BLaER1 treated with 17β-estradiol and CSF1 and Interleukin-3, amounts not matched to agents 10 nM and 100 nM (cell line): ENCODE measurements around the gene TYW5.
"Not testable (repeated sequence)": the region's sequence is repeated elsewhere in the genome, so short reads cannot be mapped to it uniquely, and the experiment has no call there.

Source experiments
- H3K27ac ChIP-seq, 11 experiments: shearing (Covaris generic); formaldehyde crosslinking; 2 replicates each; pipeline ENCODE4 v1.8.1; 2022
- H3K27me3 ChIP-seq, 11 experiments: shearing (Covaris generic); formaldehyde crosslinking; 2 replicates each; pipeline ENCODE4 v1.8.1; 2022
- H3K36me3 ChIP-seq, 11 experiments: shearing (Covaris generic); formaldehyde crosslinking; 2 replicates each; pipeline ENCODE4 v1.8.1; 2022
- H3K4me1 ChIP-seq, 10 experiments: shearing (Covaris generic); formaldehyde crosslinking; 2 replicates each; pipeline ENCODE4 v1.8.1; 2022
- H3K4me2 ChIP-seq, 11 experiments: shearing (Covaris generic); formaldehyde crosslinking; 2 replicates each; pipeline ENCODE4 v1.8.1; 2022
- H3K4me3 ChIP-seq, 10 experiments: shearing (Covaris generic); formaldehyde crosslinking; 2 replicates each; pipeline ENCODE4 v1.8.1; 2022
- H3K9ac ChIP-seq, 11 experiments: shearing (Covaris generic); formaldehyde crosslinking; 2 replicates each; pipeline ENCODE4 v1.8.1; 2022
- H3K9me3 ChIP-seq, 11 experiments: shearing (Covaris generic); formaldehyde crosslinking; replicated peaks in 1 of 11; 2 replicates each; pipeline ENCODE4 v1.8.1; 2022
- H4K20me1 ChIP-seq, 11 experiments: shearing (Covaris generic); formaldehyde crosslinking; 2 replicates each; pipeline ENCODE4 v1.8.1; 2022
- Cebpa-rat ChIP-seq, 11 experiments: shearing (Covaris generic); IDR thresholded peaks; 2 replicates each; pipeline ENCODE4 v1.8.1; 2022

TYW5 gene

GRCh38 chr2:199922856-199923255, 32.4 kb downstream of the TYW5 start:
- Histone ChIP-seq H3K27ac (no peak overlapping the region), H3K4me2 (peak overlapping the region in 1 of 11 experiments; percentile 11; a peak in 1 of 22 replicates), H3K4me3 (no peak overlapping the region), H3K9me3 (peaks cover 1 to 17% (median 9%) of the 10 kb centered on the region in 11 experiments; a peak in 21 of 22 replicates), H3K36me3 (peaks cover 32 to 83% (median 62%) of the 10 kb centered on the region in 11 experiments), H3K9ac (no peak overlapping the region), H3K4me1 (peaks cover 0 to 7% (median 0%) of the 10 kb centered on the region in 10 experiments; a peak in 1 of 20 replicates), H3K27me3 (no peaks in the 10 kb centered on the region), H4K20me1 (peaks cover 18 to 78% (median 44%) of the 10 kb centered on the region in 11 experiments; a peak in 20 of 22 replicates)
- no peak for TF ChIP-seq Cebpa-rat (IDR thresholded peaks at IDR 0.05)

- peak overlapping the region in 6 of 10 experiments; percentile 16 to 46 (median 26); a peak in 7 of 20 replicates for H3K4me3 ChIP-seq
- peaks cover 24 to 51% (median 45%) of the 10 kb centered on the region in 11 experiments for H3K9me3 ChIP-seq
- peaks cover 45 to 77% (median 72%) of the 10 kb centered on the region in 11 experiments for H3K36me3 ChIP-seq
- no peak for TF ChIP-seq Cebpa-rat (IDR thresholded peaks at IDR 0.05)
- no peak overlapping the region for H3K9ac ChIP-seq
- H3K4me2 ChIP-seq = no peak overlapping the region
- no peak overlapping the region for H3K27ac ChIP-seq
- H3K4me1 ChIP-seq = peaks cover 8 to 19% (median 18%) of the 10 kb centered on the region in 10 experiments
- no peaks in the 10 kb centered on the region for H3K27me3 ChIP-seq
- H4K20me1 ChIP-seq = peaks cover 0 to 79% (median 39%) of the 10 kb centered on the region in 11 experiments; a peak in 19 of 22 replicates
Observed at GRCh38 chr2:199916980-199917379, 38.3 kb downstream of the TYW5 start.

GRCh38 chr2:199914372-199914958, 40.8 kb downstream of the TYW5 start:
- H3K4me2 ChIP-seq = peak overlapping the region; percentile 8 to 54 (median 33); a peak in 16 of 22 replicates
- no peak overlapping the region for H3K27ac ChIP-seq

GRCh38 chr2:199912553-199913114, 42.7 kb downstream of the TYW5 start:
- Histone ChIP-seq H3K4me2 (peak overlapping the region; percentile 78 to 96 (median 92)), H3K4me1 (peaks cover 17 to 29% (median 26%) of the 10 kb centered on the region in 10 experiments), H3K9ac (peak overlapping the region; percentile 92 to 98 (median 96); a peak in 21 of 22 replicates), H3K27ac (peak overlapping the region in 6 of 11 experiments; percentile 93 to 98 (median 94); a peak in 8 of 22 replicates), H3K36me3 (peaks cover 22 to 51% (median 41%) of the 10 kb centered on the region in 11 experiments), H3K9me3 (peaks cover 21 to 39% (median 32%) of the 10 kb centered on the region in 11 experiments), H4K20me1 (peaks cover 0 to 44% (median 26%) of the 10 kb centered on the region in 11 experiments; a peak in 16 of 22 replicates), H3K4me3 (peak overlapping the region; percentile 82 to 95 (median 93))
- not testable (repeated sequence) for H3K27me3 ChIP-seq

More at GRCh38 chr2:199914372-199914958, 40.8 kb downstream of the TYW5 start:
- Histone ChIP-seq H3K9me3 (peaks cover 24 to 49% (median 45%) of the 10 kb centered on the region in 11 experiments), H3K4me1 (peaks cover 17 to 29% (median 26%) of the 10 kb centered on the region in 10 experiments), H3K9ac (no peak overlapping the region), H3K4me3 (peak overlapping the region in 1 of 10 experiments; percentile 1; a peak in 1 of 20 replicates), H3K36me3 (peaks cover 40 to 60% (median 59%) of the 10 kb centered on the region in 11 experiments), H4K20me1 (peaks cover 0 to 62% (median 26%) of the 10 kb centered on the region in 11 experiments; a peak in 17 of 22 replicates), H3K27me3 (no peaks in the 10 kb centered on the region)
- TF ChIP-seq Cebpa-rat (IDR thresholded peaks at IDR 0.05) = no peak

GRCh38 chr2:199911877-199912161, 43.5 kb downstream of the TYW5 start:
- no peaks in the 10 kb centered on the region for H3K27me3 ChIP-seq
- H3K4me3 ChIP-seq = peak overlapping the region; percentile 82 to 95 (median 93)
- peaks cover 0 to 36% (median 26%) of the 10 kb centered on the region in 11 experiments; a peak in 16 of 22 replicates for H4K20me1 ChIP-seq
- peak overlapping the region; percentile 92 to 98 (median 96) for H3K9ac ChIP-seq
- H3K36me3 ChIP-seq = peaks cover 14 to 42% (median 33%) of the 10 kb centered on the region in 11 experiments
- peak overlapping the region; percentile 91 to 98 (median 95) for H3K27ac ChIP-seq
- TF ChIP-seq Cebpa-rat (IDR thresholded peaks at IDR 0.05) = no peak
- peaks cover 13 to 31% (median 24%) of the 10 kb centered on the region in 11 experiments for H3K9me3 ChIP-seq
- peak overlapping the region; percentile 78 to 96 (median 92) for H3K4me2 ChIP-seq
- peaks cover 17 to 30% (median 27%) of the 10 kb centered on the region in 10 experiments for H3K4me1 ChIP-seq

- Histone ChIP-seq H3K9ac (peak within 1 kb of the TSS; percentile 92 to 98 (median 96)), H3K27me3 (no peaks in the 10 kb centered on the region), H3K9me3 (peaks cover 7 to 26% (median 18%) of the 10 kb centered on the region in 11 experiments), H3K4me3 (peak within 1 kb of the TSS; percentile 82 to 95 (median 93)), H3K27ac (peak within 1 kb of the TSS; percentile 91 to 98 (median 95)), H4K20me1 (peaks cover 0 to 35% (median 26%) of the 10 kb centered on the region in 11 experiments; a peak in 16 of 22 replicates), H3K4me1 (peaks cover 17 to 30% (median 27%) of the 10 kb centered on the region in 10 experiments), H3K4me2 (peak within 1 kb of the TSS; percentile 78 to 96 (median 93)), H3K36me3 (peaks cover 8 to 37% (median 27%) of the 10 kb centered on the region in 11 experiments)
- TF ChIP-seq Cebpa-rat (IDR thresholded peaks at IDR 0.05) = no peak
Observed at GRCh38 chr2:199911052-199911876, 44.0 kb downstream of the TYW5 start, which contains the start of gene C2orf69. C2orf69 (plus strand) TSS chr2:199911293; CDS start chr2:199911439, 146 bp downstream.

- peak overlapping the region in 9 of 11 experiments; percentile 93 to 98 (median 96); a peak in 18 of 22 replicates for H3K27ac ChIP-seq
- peaks cover 0 to 18% (median 11%) of the 10 kb centered on the region in 11 experiments; a peak in 18 of 22 replicates for H3K9me3 ChIP-seq
- H3K9ac ChIP-seq = peak overlapping the region; percentile 92 to 98 (median 96); a peak in 21 of 22 replicates
- H3K4me2 ChIP-seq = peak overlapping the region; percentile 72 to 93 (median 83)
- H3K36me3 ChIP-seq = peaks cover under 1 to 29% (median 19%) of the 10 kb centered on the region in 11 experiments; a peak in 19 of 22 replicates
- peaks cover 17 to 30% (median 27%) of the 10 kb centered on the region in 10 experiments for H3K4me1 ChIP-seq
- H3K4me3 ChIP-seq = peak overlapping the region; percentile 82 to 95 (median 93)
- no peaks in the 10 kb centered on the region for H3K27me3 ChIP-seq
- peaks cover 0 to 32% (median 26%) of the 10 kb centered on the region in 11 experiments; a peak in 16 of 22 replicates for H4K20me1 ChIP-seq
- no peak for TF ChIP-seq Cebpa-rat (IDR thresholded peaks at IDR 0.05)
Observed at GRCh38 chr2:199910338-199911051, 44.8 kb downstream of the TYW5 start.
